GM03348 (cell line): Measurements from ENCODE around the gene AIFM3.
"Not testable (repeated sequence)": the region's sequence is repeated elsewhere in the genome, so short reads cannot be mapped to it uniquely, and the experiment has no call there.

ENCODE experiments used
- DNase-seq: peaks from one replicate; pipeline ENCODE4 v3.0.0; 2012; ENCODE audit warnings: low spot score

The AIFM3 gene

GRCh38 chr22:20957683-20958431 lies 9.2 kb upstream of the AIFM3 start:
- peak; percentile 69 for DNase-seq

DNA sequence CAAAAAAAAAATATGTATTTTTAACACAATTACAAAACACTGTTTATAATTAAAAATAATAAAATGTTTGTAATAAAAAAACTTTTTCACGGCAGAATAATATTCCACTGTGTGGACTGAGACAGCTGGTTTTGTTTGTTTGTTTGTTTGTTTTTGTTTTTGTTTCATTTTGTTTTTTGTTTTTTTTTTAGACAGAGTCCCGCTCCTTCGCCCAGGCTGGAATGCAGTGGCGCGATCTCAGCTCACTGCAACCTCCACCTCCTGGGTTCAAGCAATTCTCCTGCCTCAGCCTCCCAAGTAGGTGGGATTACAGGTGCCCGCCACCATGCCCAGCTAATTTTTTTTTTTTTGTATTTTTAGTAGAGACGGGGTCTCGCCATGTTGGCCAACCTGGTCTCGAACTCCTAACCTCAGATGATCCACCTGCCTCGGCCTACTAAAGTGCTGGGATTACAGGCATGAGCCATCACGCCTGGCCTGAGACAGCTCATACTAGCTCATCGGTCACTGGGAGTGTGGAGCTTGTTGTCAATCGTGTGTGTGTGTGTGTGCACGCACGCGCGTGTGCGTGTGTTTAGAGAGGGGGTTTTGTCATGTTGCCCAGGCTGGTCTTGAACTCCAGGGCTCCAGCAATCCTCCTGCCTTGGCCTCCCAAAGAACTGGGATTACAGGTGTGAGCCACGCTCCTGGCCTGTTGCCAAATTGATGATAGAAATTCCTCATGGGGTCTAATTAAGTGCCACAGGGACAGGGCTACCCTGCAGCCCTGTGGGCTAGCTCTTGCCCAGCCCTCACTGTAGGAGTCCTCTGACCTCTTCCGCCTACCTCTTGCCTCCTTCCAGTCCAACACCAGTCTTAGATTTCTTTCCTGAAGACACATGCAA lies 7.2 kb upstream of the AIFM3 start:
- DNase-seq: no peak

- no peak for DNase-seq
Measured at GRCh38 chr22:20960609-20961008, 6.4 kb upstream of the AIFM3 start.

DNA sequence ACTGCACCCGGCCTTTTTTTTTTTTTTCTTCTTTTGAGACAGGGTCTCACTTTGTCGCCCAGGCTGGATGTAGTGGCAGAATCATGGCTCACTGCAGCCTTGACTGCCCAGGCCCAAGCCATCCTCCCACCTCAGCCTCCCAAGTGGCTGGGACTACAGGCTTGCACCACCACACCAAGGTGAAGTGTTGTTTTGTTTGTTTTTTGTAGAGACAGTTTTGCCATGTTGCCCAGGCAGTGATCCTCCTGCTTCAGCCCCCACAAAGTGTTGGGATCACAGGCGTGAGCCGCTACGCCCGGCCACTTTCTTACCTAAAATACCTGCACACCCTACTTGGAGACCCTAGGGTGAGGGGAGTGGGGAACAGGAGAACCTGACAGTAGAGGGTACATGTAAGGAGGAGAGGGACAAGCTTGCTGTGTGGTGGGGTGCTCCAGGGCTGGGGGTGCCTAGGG lies 4.5 kb upstream of the AIFM3 start:
- DNase-seq: no peak

DNA sequence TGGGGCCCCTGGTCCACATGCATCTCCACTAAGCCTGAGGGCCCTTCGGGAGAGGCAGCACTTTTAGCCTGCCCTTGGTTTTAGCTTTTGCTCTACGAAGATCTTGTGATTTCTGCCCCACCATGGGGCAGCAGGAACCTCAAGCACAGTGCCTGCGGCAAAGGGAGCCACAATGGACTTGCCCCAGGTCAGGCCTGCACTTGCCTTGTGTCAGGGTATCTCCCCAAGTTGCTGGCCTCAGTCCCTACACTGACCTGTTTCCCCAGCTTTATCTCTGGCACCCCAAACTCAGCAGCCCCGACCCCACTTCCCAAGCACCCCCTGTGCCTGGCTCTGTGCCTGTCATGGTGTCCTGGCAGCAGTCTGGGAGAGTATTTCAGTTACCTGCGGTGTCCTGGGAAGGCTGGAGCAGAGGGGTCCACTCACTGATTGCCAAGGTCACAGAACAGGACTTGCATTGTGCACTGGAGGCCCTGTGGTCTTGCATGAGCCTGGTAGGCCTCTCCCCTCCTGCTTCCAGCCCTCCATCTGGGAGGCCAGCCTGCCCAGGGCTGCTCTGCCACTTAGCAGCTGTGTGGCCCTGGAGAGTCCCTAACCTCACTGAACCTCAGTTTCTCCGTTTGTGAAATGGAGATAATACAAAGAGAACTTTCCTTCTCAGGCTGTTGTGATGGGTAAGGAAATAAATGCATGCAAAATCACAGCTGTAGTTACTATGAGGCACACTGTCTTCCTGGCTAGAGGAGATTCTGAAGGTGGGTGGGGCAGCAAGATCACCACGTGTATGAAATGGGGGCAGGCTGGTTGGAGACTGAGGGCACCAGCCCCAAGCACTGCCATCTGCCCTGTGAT lies 3.6 kb upstream of the AIFM3 start:
- no peak for DNase-seq

DNA sequence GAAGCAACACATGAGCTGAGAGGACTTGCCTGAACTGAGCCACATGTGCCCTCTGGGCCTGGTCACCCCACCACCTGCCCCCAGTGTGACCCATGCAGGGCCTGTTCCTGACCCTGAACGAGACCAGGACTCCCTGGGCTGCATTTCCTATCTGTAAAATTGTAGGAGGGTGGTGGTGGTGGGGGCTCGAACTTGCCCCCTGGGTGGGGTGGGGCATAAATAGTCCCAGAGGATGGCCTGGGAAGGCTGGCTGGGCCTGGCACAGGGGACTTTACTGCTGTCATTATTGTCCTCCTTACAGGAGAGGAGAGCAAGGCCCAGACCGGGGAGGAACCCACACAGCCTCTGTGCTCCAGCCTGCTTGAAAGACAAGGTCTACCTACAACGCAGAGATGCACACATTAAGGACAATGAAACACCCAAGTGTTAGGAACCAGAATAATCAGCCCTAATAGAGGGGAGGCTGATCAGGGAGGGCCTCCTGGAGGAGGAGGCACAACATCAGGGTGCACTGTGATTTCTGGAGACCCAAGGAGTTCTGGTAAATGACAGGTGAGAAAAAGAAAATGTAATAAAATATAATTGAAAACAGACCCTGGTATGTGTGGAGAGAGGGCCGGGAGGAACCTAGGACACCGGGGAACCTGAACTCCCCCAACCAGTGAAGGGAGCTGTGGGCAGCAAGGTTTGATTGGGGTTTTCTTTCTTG lies 2.8 kb upstream of the AIFM3 start:
- DNase-seq: no peak

GRCh38 chr22:20964799-20965103 lies 2.3 kb upstream of the AIFM3 start:
- no peak for DNase-seq

GRCh38 chr22:20965104-20965887 lies 1.8 kb upstream of the AIFM3 start:
- peak; percentile 42 for DNase-seq

DNA sequence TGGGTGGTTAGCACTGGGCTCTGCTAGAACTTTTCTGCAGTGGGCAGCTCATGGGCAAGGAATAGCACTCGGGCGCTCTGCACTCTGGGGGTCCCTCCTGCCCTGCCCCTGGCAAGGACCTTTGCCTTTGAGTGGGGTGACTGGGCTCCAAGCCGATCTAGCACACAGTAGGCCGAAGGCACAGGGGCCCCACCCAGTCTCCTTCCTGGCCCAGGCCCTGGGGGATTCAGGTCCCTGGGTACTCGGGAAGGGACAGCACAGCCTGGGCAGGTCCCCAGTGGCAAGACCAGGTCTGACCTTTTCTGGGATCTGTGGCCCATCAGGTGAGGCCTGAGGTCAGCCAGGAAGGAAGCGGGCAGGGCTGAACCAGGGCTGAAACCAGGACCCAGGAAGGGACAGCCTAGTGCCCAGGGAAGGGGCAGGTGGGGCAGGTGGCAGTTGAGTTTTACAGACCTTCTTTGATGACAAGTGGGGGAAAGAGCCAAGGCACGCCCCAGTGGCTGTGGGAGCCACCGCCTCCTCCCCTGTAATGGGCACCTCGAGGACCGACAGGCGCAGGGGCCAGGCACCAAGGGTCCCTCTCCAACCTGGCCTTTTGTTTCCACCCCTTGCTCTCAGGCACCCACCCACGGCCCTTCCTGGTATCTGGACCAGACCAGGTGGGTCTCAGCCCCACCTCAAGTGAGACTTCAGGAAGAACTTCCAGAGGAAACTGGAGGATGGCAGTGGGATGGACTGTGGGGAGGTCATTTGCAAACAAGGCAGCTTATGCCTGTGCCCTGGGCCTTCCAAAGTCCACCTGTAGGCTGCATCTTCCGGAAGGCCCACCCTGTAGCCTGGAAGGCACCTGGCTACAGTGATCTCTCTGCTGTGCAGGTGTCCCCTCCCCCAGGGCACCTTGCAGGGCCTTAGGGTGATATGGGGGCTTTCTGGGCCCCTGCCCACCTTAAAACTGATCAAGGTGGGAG lies 883 bp upstream of the AIFM3 start:
- no peak for DNase-seq

- no peak for DNase-seq
Measured at GRCh38 chr22:20967697-20968211, 699 bp downstream of the AIFM3 start.

- DNase-seq: no peak
Measured at GRCh38 chr22:20968281-20968977, 1.4 kb downstream of the AIFM3 start.

DNA sequence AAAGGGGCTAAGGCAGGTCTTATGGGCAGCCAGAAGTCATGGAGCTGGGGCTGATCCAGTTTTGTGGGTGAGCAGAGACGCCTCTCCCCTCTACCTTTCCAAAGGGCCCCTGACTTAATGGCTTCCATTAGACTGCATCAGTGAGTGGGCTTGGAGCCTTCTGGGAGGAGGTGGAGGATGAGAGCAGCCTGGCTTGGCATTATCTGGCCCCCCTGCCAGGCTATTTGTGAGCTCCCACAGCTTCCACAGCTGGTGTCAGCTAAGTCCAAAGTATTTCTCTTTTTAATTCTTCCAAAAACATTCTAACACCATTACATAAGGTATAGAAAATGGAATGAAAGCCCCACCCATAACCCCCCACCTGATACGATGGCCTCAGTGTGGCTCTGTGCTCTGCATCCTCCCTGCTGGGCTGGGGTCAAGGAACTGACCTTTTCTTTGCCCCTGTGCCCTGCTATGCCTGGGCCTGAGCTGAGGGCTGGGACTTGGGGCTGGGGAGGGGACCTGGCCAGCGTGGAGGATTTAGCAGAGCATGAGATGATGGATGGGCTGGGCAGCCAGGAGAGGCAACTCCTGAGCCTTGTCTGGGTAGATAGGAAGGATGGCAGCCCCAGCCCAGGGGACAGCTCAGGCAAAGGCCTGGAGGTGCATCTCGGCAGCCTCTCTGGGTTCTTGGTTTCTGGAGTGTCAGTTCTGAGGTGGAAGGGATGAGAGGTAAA lies 4.0 kb downstream of the AIFM3 start:
- DNase-seq: no peak

- DNase-seq: not testable (repeated sequence)
Measured at GRCh38 chr22:20972014-20972694, 5.1 kb downstream of the AIFM3 start.

- DNase-seq: no peak
Measured at GRCh38 chr22:20972933-20973577, 6.0 kb downstream of the AIFM3 start.

GRCh38 chr22:20973634-20974286 lies 6.7 kb downstream of the AIFM3 start:
- no peak for DNase-seq

GRCh38 chr22:20974336-20974955 lies 7.4 kb downstream of the AIFM3 start:
- no peak for DNase-seq
